RWPE1 (cell line): Measurements from ENCODE around the gene AGRN.
"Not testable (repeated sequence)": the region's sequence is repeated elsewhere in the genome, so short reads cannot be mapped to it uniquely, and the experiment has no call there.

Experiments used
- CTCF ChIA-PET: fragments of 350-600 bp; sonication (Branson Sonifier 250); formaldehyde crosslinking; extraction: SDS; loops from one replicate; lab custom pipeline; 2021; lab: Yijun Ruan, JAX
- POLR2A ChIA-PET: fragments of 400-600 bp; formaldehyde crosslinking; extraction: SDS; loops from one replicate; lab custom pipeline; 2020; ENCODE audit warnings: antibody characterized with exemption; ENCODE audit not compliant: low non-redundant PET; lab: Yijun Ruan, JAX
- DNase-seq: peaks from one replicate; pipeline ENCODE4 v3.0.0; 2012; ENCODE audit warnings: low spot score
- H3K27ac ChIP-seq: fragments of 450-650 bp; 2 replicates; pipeline ENCODE4 v1.5.1; 2017
- TF ChIP-seq, protein P1 (sequence below): fragments of 450-650 bp; conservative IDR thresholded peaks from 2 replicates; pipeline ENCODE4 v1.5.1; 2017; ENCODE audit warnings: low read depth, mild to moderate bottlenecking

The AGRN gene

DNA sequence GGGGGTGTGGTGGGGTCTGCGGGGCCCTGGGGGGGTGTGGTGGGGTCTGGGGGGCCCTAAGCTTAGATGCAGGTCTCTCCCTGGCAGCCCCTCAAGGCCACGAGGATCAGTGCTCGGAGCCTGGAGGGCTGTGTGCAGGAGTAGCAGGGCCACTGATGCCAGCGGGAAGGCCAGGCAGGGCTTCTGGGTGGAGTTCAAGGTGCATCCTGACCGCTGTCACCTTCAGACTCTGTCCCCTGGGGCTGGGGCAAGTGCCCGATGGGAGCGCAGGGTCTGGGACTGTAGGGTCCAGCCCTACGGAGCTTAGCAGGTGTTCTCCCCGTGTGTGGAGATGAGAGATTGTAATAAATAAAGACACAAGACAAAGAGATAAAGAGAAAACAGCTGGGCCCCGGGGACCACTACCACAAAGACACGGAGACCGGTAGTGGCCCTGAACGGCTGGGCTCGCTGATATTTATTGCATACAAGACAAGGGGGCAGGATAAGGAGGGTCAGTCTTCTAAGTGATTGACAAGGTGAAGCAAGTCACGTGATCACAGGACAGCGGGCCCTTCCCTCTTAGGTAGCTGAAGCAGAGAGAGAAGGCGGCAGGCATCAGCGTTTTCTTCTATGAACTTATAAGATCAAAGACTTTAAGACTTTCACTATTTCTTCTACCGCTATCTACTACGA lies 45.5 kb downstream of the AGRN start:
- CTCF ChIA-PET, result interaction anchor here (1.6 kb wide), 1 partner anchor 64 kb away, joined by 12 read pairs; no protein-coding TSS in a partner anchor
- DNase-seq, result no peak
- TF ChIP-seq, protein P1, sequence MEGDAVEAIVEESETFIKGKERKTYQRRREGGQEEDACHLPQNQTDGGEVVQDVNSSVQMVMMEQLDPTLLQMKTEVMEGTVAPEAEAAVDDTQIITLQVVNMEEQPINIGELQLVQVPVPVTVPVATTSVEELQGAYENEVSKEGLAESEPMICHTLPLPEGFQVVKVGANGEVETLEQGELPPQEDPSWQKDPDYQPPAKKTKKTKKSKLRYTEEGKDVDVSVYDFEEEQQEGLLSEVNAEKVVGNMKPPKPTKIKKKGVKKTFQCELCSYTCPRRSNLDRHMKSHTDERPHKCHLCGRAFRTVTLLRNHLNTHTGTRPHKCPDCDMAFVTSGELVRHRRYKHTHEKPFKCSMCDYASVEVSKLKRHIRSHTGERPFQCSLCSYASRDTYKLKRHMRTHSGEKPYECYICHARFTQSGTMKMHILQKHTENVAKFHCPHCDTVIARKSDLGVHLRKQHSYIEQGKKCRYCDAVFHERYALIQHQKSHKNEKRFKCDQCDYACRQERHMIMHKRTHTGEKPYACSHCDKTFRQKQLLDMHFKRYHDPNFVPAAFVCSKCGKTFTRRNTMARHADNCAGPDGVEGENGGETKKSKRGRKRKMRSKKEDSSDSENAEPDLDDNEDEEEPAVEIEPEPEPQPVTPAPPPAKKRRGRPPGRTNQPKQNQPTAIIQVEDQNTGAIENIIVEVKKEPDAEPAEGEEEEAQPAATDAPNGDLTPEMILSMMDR, result no peak
- H3K27ac ChIP-seq, result no peak overlapping the region; the same call in 1 of the 2 replicates
- POLR2A ChIA-PET, result no interaction called here

DNA sequence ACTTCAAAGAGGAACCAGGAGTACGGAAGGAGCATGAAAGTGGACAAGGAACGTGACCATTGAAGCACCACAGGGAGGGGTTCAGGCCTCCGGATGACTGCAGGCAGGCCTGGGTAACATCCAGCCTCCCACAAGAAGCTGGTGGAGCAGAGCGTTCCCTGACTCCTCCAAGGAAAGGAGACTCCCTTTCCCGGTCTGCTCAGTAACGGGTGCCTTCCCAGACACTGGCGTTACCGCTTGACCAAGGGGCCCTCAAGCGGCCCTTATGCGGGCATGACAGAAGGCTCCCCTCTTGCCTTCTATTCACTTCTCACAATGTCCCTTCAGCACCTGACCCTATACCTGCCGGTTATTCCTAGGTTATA lies 46.0 kb downstream of the AGRN start:
- H3K27ac ChIP-seq, POLR2A ChIA-PET, DNase-seq: not testable (repeated sequence)
- CTCF ChIA-PET, result interaction anchor here (0.6 to 0.7 kb wide), 2 partner anchors 14 to 48 kb away, joined by 3 read pairs; no protein-coding TSS in a partner anchor

DNA sequence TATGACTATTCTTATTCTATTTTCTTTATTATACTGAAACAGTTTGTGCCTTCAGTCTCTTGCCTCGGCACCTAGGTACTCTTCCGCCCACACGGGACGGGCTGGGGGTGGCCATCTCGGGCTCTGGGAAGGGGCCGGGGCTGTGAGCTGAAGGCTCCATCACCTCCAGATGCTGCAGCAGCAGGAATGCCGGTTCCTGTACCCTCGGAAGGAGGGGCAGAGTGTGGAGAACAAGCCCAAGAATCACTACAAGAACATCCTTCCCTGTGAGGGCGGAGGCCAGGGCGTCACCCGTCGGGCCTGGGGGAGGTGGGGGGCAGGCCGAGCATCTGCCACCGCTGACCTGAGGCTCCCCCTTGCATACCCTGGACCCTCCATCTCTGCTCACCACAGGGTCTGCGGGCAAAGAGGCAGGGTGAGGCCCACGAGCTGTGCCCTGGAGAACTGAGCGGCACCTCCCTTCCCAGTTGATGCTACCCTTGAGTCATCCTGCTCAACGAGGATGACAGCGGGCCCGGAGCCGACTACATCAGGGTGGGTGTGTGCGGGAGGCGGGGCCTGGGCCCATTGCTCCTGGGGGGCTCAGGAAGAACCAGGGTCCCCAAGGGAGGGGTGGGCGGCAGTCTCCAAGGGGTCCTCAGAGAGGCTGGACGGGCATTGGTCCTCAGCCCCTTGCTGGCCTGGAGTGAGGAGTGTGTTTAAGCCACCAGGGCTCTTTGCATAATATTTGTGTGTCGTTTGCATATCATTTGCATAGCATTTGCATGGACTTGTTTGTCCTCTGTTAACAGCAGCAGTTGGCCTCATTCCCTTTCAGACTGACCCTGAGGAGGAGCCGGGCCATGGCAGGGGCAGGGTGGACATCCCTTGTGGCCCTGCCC lies 46.7 kb downstream of the AGRN start:
- no peak for DNase-seq
- ChIA-PET POLR2A (no interaction called here), CTCF (interaction anchor here (0.6 to 0.7 kb wide), 4 partner anchors 14 to 281 kb away, joined by 3 to 5 read pairs (median 3); no protein-coding TSS in a partner anchor)
- H3K27ac ChIP-seq, result peak overlapping the region; percentile 14; the same call in 1 of the 2 replicates
- TF ChIP-seq, protein P1, result no peak

DNA sequence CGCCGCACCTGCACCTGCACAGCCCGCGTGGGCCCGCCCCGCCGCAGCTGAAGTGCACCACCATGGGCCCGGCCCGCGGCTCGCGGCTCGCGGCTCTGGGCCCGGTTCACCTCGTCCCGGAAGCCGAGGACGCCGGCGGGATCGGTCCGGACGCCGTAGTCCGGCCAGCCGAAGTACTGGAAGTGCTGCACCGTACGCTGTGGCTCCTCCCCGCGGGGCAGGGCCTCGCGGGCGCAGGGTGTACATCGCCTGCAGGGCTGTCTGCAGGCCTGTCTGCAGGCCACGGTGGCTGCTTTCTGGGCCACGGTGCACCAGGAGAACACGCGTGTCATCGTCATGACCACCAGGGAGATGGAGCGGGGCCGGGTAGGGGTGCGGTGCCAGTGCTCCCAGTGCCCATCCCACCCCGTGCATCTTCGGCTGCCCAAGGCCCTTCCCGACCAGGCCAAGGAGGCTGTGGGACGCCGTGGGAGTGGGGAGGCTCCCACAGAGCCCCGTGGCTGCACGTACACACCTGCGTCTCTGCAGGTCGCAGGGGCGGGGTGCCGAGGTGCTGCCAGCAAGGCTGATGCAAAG lies 47.5 kb downstream of the AGRN start:
- ChIA-PET CTCF (interaction anchor here (0.6 to 3.0 kb wide), 2 partner anchors 66 to 161 kb away, joined by 3 to 11 read pairs; no protein-coding TSS in a partner anchor), POLR2A (no interaction called here)
- TF ChIP-seq, protein P1, result no peak
- no peak for DNase-seq
- H3K27ac ChIP-seq, result no peak overlapping the region

DNA sequence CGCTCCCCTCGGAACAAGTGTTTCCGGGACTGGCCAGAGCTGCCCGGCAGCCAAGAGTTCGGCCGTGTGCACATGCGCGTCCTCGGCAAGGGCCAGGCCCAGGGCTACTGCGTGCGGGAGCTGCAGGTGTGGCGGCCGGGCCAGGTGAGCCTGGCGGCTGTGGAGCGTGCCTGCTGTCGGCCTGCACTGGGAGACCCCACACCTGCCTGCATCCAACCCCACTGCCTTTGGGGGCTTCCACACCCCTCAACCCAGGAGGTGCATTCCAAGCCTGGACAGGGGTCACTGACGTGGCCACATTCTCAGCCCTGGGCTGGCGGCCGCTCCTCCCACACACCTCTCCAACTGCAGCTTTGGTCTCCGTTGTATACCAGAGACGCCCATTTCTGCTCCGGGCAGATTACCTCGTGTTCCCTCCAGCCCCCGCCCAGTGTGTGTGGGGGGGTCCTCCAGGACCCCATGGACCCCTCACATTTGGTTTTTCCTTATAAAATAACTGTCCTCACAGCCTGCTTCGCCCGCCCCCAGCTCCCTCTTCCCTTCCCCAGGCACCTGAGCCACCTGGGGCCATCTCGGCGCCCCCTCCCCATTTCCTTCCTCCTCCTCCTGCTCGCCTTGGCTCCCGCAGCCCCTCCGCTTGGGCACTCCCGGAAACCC lies 48.1 kb downstream of the AGRN start:
- POLR2A ChIA-PET, result no interaction called here
- no peak overlapping the region for H3K27ac ChIP-seq
- TF ChIP-seq, protein P1, result no peak
- DNase-seq, result no peak
- CTCF ChIA-PET, result interaction anchor here (0.6 to 3.0 kb wide), 3 partner anchors 66 to 162 kb away, joined by 3 to 11 read pairs (median 6); no protein-coding TSS in a partner anchor

DNA sequence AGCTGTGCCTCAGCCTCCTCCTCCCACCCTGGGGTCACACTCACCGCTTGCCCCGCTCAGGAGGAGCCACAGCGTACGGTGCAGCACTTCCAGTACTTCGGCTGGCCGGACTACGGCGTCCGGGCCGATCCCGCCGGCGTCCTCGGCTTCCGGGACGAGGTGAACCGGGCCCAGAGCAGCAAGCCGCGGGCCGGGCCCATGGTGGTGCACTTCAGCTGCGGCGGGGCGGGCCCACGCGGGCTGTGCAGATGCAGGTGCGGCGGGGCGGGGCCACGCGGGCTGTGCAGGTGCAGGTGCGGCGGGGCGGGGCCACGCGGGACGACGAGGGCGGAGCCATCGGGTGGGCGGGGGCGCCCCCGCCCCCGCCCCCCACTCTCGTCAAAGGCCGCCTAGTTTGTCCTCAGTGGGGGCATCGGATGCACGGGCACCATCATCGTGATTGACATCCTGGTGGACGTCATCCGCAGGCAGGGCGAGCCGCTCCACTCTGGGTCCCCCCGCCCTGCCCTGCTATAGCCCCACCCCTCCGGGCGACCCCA lies 48.7 kb downstream of the AGRN start:
- no peak for DNase-seq
- TF ChIP-seq, protein P1, result no peak
- ChIA-PET POLR2A (no interaction called here), CTCF (interaction anchor here (0.9 to 3.0 kb wide), 2 partner anchors 67 to 84 kb away, joined by 6 to 11 read pairs; no protein-coding TSS in a partner anchor)
- peak overlapping the region; percentile 68 for H3K27ac ChIP-seq
